ENCODE data around the gene WLS. TPM values are rescaled to one million over a fixed set of nuclear protein-coding genes. Genes with fewer than 3 reads are reported as not detected.

The WLS gene
- total and polyA plus RNA-seq, 10 of the 15 experiments (the other 5 are each of a cell fraction or from before 2014, with no cell fraction given), result 0.04 to 0.36 TPM; not detected in 8

DNA sequence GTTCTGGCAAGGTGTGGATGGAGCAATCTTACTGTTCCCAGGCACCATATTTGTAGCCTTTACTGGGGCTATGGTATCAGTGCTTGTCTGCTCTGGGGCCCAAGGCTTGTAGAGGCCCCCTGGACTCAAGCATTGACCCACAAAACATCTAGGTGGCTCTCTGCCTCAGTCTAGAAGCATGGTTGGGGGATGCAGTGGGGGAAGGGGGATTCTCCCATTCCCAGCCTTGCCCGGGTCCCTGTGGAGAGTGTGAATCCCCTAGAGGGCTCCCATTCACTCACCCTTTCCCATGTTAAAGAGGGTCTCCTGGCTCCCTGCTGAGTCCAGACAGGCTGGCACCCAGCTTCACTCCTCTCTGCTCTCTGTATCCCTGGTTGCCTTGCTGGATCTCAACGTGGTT lies 153.7 kb downstream of the WLS start:
- H3K27ac ChIP-seq (ENCODE audit: control insufficient read depth, insufficient read depth), result no peak overlapping the region
- H3K9ac ChIP-seq (ENCODE audit: control insufficient read depth, insufficient read depth, low read length), result no peak overlapping the region
- RAD21 ChIA-PET (ENCODE audit: unreplicated experiment), result no interaction called here
- H3K4me1 ChIP-seq (ENCODE audit: control insufficient read depth, insufficient read depth, low read length), result no peaks in the 10 kb centered on the region
- no peak for ATAC-seq
- BruUV-seq (replicated peaks), result no TSS peak
- no peaks in the 10 kb centered on the region for H3K79me2 ChIP-seq (ENCODE audit: control insufficient read depth, insufficient read depth, low read length)
- DNase-seq (ENCODE audit: low read depth, low spot score), result no peak
- H2AFZ ChIP-seq (ENCODE audit: control insufficient read depth, low read depth, low read length), result no peak overlapping the region
- H3K36me3 ChIP-seq (ENCODE audit: control insufficient read depth in 2 of 2, insufficient read depth in 2 of 2, low read length in 1 of 2), result no peaks in the 10 kb centered on the region
- FAIRE-seq, result no peak
- no peaks in the 10 kb centered on the region; a peak in 1 of 4 replicates for H3K27me3 ChIP-seq (replicated peaks in 1 of 2; ENCODE audit: control insufficient read depth in 2 of 2, insufficient read depth in 2 of 2, low read length in 1 of 2)
- no peaks in the 10 kb centered on the region for H4K20me1 ChIP-seq (ENCODE audit: control insufficient read depth, insufficient read depth)
- 27% methylated on average over 2 of the region's 2 CpGs for WGBS (ENCODE audit: insufficient coverage, insufficient replicate concordance, low lambda C conversion rate, missing lambda C conversion rate)
- in situ Hi-C loops (cut with MboI), result no loop called here
- CTCF ChIA-PET, result no interaction called here
- no peaks in the 10 kb centered on the region for H3K9me3 ChIP-seq (replicated peaks; ENCODE audit: control insufficient read depth, insufficient read depth, low read length)
- no peak overlapping the region for H3K4me3 ChIP-seq
- intact Hi-C loops (cut with micrococcal nuclease; ENCODE audit: unreplicated experiment), result no loop called here
- SMC1A ChIA-PET (ENCODE audit: uncharacterized antibody, unreplicated experiment), result no interaction called here
- TF ChIP-seq IRF4 (IDR thresholded peaks at IDR 0.05; ENCODE audit: low read depth, low read length) (no peak), ETV6 (conservative IDR thresholded peaks at IDR 0.05 in 1 of 2, IDR thresholded peaks at IDR 0.05 in 1 of 2; ENCODE audit: borderline replicate concordance in 1 of 2, low read depth in 1 of 2) (no peak), CREM (IDR thresholded peaks at IDR 0.05; ENCODE audit: low read depth) (no peak)
- POLR2A ChIA-PET, result no interaction called here
- no peak overlapping the region for H3K4me2 ChIP-seq (ENCODE audit: control insufficient read depth, insufficient read depth)

MicroRNA genes within 50 kb of the gene (microRNA counts, 767-probe panel; counts per million panel counts)
- microRNA hsa-miR-1262, result 55.3 counts per million

Small RNAs within 50 kb of the gene (microRNA-seq; reads per million reads assigned to microRNA genes)
- not detected for gene MIR1262

Small RNAs within 50 kb of the gene (small RNA-seq; reads per million reads assigned to genes)
- gene COX6B1P7 (not detected), gene MIR1262 (not detected)

Other genes with a start within 250 kb of the WLS start
- not detected in 2 replicates for gene DIRAS3, start 181.9 kb downstream of the WLS start, total RNA-seq (2014; rRNA removed)
- not detected in 2 replicates for gene DIRAS3, start 181.9 kb downstream of the WLS start, total RNA-seq (2014; rRNA removed; fragmentation: Illumina TruSeq; extraction: Trizol)
- not detected in 2 replicates for gene DIRAS3, start 181.9 kb downstream of the WLS start, total RNA-seq (2021)
- gene DIRAS3, start 181.9 kb downstream of the WLS start, polyA plus RNA-seq (2011; rRNA removed), result not detected in 2 replicates
- not detected in 2 replicates for gene DIRAS3, start 181.9 kb downstream of the WLS start, polyA plus RNA-seq (2014; fragmentation: Illumina TruSeq; extraction: Trizol)
- not detected for gene DIRAS3, start 181.9 kb downstream of the WLS start, polyA plus RNA-seq (2014; fragmentation: Nextera tagmentation; extraction: Ambion mirVana)
- gene DIRAS3, start 181.9 kb downstream of the WLS start, polyA plus RNA-seq (2014; rRNA removed), result not detected in 2 replicates
- gene DIRAS3, start 181.9 kb downstream of the WLS start, polyA plus RNA-seq (2016; fragmentation: Nextera tagmentation; extraction: Ambion mirVana), result not detected
- not detected in 2 replicates for gene RPE65, start 217.4 kb upstream of the WLS start, total RNA-seq (2014; rRNA removed)
- not detected in 2 replicates for gene RPE65, start 217.4 kb upstream of the WLS start, total RNA-seq (2014; rRNA removed; fragmentation: Illumina TruSeq; extraction: Trizol)
- not detected in 2 replicates for gene RPE65, start 217.4 kb upstream of the WLS start, total RNA-seq (2021)
- gene RPE65, start 217.4 kb upstream of the WLS start, polyA plus RNA-seq (2011; rRNA removed), result not detected in 2 replicates
- not detected in 2 replicates for gene RPE65, start 217.4 kb upstream of the WLS start, polyA plus RNA-seq (2014; fragmentation: Illumina TruSeq; extraction: Trizol)
- gene RPE65, start 217.4 kb upstream of the WLS start, polyA plus RNA-seq (2014; fragmentation: Nextera tagmentation; extraction: Ambion mirVana), result not detected
- not detected in 2 replicates for gene RPE65, start 217.4 kb upstream of the WLS start, polyA plus RNA-seq (2014; rRNA removed)
- not detected for gene RPE65, start 217.4 kb upstream of the WLS start, polyA plus RNA-seq (2016; fragmentation: Nextera tagmentation; extraction: Ambion mirVana)

All from GM12878 (cell line).